Loucy (cell line): Measurements from ENCODE around the gene TSPAN8.

ENCODE experiments used
- CTCF ChIP-seq: fragments of 200-600 bp; sonication (generic); conservative IDR thresholded peaks from 2 replicates; pipeline ENCODE4 v1.5.1; 2014; ENCODE audit warnings: mild to moderate bottlenecking, antibody characterized with exemption, low read length
- EZH2phosphoT487 ChIP-seq: fragments of 200-600 bp; IDR thresholded peaks from 2 replicates; pipeline ENCODE4 v1.6.1; 2018; ENCODE audit warnings: antibody characterized with exemption, mild to moderate bottlenecking, moderate library complexity, borderline replicate concordance

- TF ChIP-seq CTCF (no peak), EZH2phosphoT487 (no peak)
Observed at GRCh38 chr12:71144682-71145081, 13.1 kb downstream of the TSPAN8 start.
